HEK293 (cell line): ENCODE results near the gene IFFO2.

Experiments used
- CTCF ChIA-PET: fragments of 350-600 bp; formaldehyde crosslinking; extraction: SDS; loops from one replicate; lab custom pipeline; 2021; ENCODE audit warnings: antibody characterized with exemption; lab: Yijun Ruan, JAX
- POLR2A ChIA-PET: fragments of 300-600 bp; formaldehyde crosslinking; extraction: SDS; loops from one replicate; lab custom pipeline; 2020; ENCODE audit warnings: antibody characterized with exemption, inconsistent platforms; lab: Yijun Ruan, JAX
- H3K27ac ChIP-seq: fragments of 200-500 bp; sonication (Bioruptor generic); 2 replicates; pipeline ENCODE4 v1.5.1; 2014; ENCODE audit warnings: low read depth, low read length, control low read depth, inconsistent platforms; ENCODE audit errors: extremely low read depth
- H3K36me3 ChIP-seq, 2 experiments: fragments of 200-500 bp in 1 of 2; sonication (Bioruptor generic) in 1 of 2; 1 replicate in 1 of 2; 2 replicates in 1 of 2; pipeline ENCODE4 v1.5.1; 2014 to 2017; ENCODE audit warnings: inconsistent platforms in 2 of 2, low read length in 2 of 2; ENCODE audit not compliant: control insufficient read depth in 2 of 2, insufficient read depth in 1 of 2
- H3K4me1 ChIP-seq: fragments of 200-500 bp; sonication (Bioruptor generic); 2 replicates; pipeline ENCODE4 v1.5.1; 2014; ENCODE audit warnings: mild to moderate bottlenecking, low read length, inconsistent platforms; ENCODE audit not compliant: control insufficient read depth, insufficient read depth
- H3K4me3 ChIP-seq: 2 replicates; pipeline ENCODE4 v1.5.1; 2011; ENCODE audit warnings: low read depth, mild to moderate bottlenecking, control low read depth, low read length, moderate library complexity
- H3K9me3 ChIP-seq: fragments of 200-500 bp; sonication (Bioruptor generic); 2 replicates; pipeline ENCODE4 v1.5.1; 2014; ENCODE audit warnings: low read depth, low read length, inconsistent platforms; ENCODE audit not compliant: control insufficient read depth, insufficient read depth
- BCL11A ChIP-seq: fragments of 450-650 bp; formaldehyde crosslinking; IDR thresholded peaks from 2 replicates; pipeline ENCODE4 v1.5.1; 2016; ENCODE audit warnings: low read depth, missing biosample characterization, missing genetic modification characterization
- BCL6B ChIP-seq: fragments of 450-650 bp; formaldehyde crosslinking; IDR thresholded peaks from 2 replicates; pipeline ENCODE4 v1.5.1; 2017; ENCODE audit warnings: missing biosample characterization, missing genetic modification characterization
- EGR2 ChIP-seq: fragments of 450-650 bp; formaldehyde crosslinking; IDR thresholded peaks from 2 replicates; pipeline ENCODE4 v1.5.1; 2016; ENCODE audit warnings: low read depth, missing biosample characterization, missing genetic modification characterization
- FEZF1 ChIP-seq: fragments of 450-650 bp; formaldehyde crosslinking; IDR thresholded peaks from 2 replicates; pipeline ENCODE4 v1.5.1; 2016; ENCODE audit warnings: missing biosample characterization, missing genetic modification characterization
- GLI4 ChIP-seq: fragments of 450-650 bp; formaldehyde crosslinking; IDR thresholded peaks from 2 replicates; pipeline ENCODE4 v1.5.1; 2016; ENCODE audit warnings: missing biosample characterization, missing genetic modification characterization
- KLF1 ChIP-seq: fragments of 450-650 bp; formaldehyde crosslinking; IDR thresholded peaks from 2 replicates; pipeline ENCODE4 v1.5.1; 2016; ENCODE audit warnings: missing biosample characterization, missing genetic modification characterization
- KLF8 ChIP-seq: fragments of 450-650 bp; formaldehyde crosslinking; IDR thresholded peaks from 2 replicates; pipeline ENCODE4 v1.5.1; 2016; ENCODE audit warnings: missing biosample characterization, missing genetic modification characterization
- OSR2 ChIP-seq: fragments of 450-650 bp; formaldehyde crosslinking; IDR thresholded peaks from 2 replicates; pipeline ENCODE4 v1.5.1; 2016; ENCODE audit warnings: missing biosample characterization, missing genetic modification characterization
- ZBTB6 ChIP-seq: fragments of 450-650 bp; formaldehyde crosslinking; IDR thresholded peaks from 2 replicates; pipeline ENCODE4 v1.5.1; 2017; ENCODE audit warnings: missing biosample characterization, missing genetic modification characterization
- ZFHX2 ChIP-seq: fragments of 450-650 bp; formaldehyde crosslinking; conservative IDR thresholded peaks from 2 replicates; pipeline ENCODE4 v1.5.1; 2016; ENCODE audit warnings: missing biosample characterization, missing genetic modification characterization
- ZFP41 ChIP-seq: fragments of 450-650 bp; formaldehyde crosslinking; IDR thresholded peaks from 2 replicates; pipeline ENCODE4 v1.5.1; 2016; ENCODE audit warnings: missing biosample characterization, missing genetic modification characterization, borderline replicate concordance
- ZNF148 ChIP-seq: fragments of 450-650 bp; formaldehyde crosslinking; IDR thresholded peaks from 2 replicates; pipeline ENCODE4 v1.5.0; 2017; ENCODE audit warnings: missing biosample characterization, missing genetic modification characterization, borderline replicate concordance
- ZNF184 ChIP-seq: fragments of 450-650 bp; IDR thresholded peaks from 2 replicates; pipeline ENCODE4 v1.5.1; 2018; ENCODE audit warnings: missing biosample characterization, mild to moderate bottlenecking, missing genetic modification characterization
- ZNF19 ChIP-seq: fragments of 450-650 bp; formaldehyde crosslinking; IDR thresholded peaks from 2 replicates; pipeline ENCODE4; 2016; ENCODE audit warnings: missing biosample characterization, missing genetic modification characterization, low read depth
- ZNF2 ChIP-seq: fragments of 450-650 bp; formaldehyde crosslinking; IDR thresholded peaks from 2 replicates; pipeline ENCODE4 v1.5.1; 2016; ENCODE audit warnings: missing biosample characterization, missing genetic modification characterization
- ZNF24 ChIP-seq: fragments of 450-650 bp; formaldehyde crosslinking; IDR thresholded peaks from 2 replicates; pipeline ENCODE4 v1.5.1; 2016; ENCODE audit warnings: missing biosample characterization, missing genetic modification characterization
- ZNF292 ChIP-seq: fragments of 450-650 bp; formaldehyde crosslinking; IDR thresholded peaks from 2 replicates; pipeline ENCODE4 v1.5.1; 2016; ENCODE audit warnings: low read depth, missing biosample characterization, missing genetic modification characterization, borderline replicate concordance
- ZNF473 ChIP-seq: fragments of 450-650 bp; formaldehyde crosslinking; IDR thresholded peaks from 2 replicates; pipeline ENCODE4 v1.5.1; 2017; ENCODE audit warnings: missing biosample characterization, missing genetic modification characterization
- ZNF585B ChIP-seq: fragments of 450-650 bp; formaldehyde crosslinking; IDR thresholded peaks from 2 replicates; pipeline ENCODE4 v1.5.1; 2016; ENCODE audit warnings: missing biosample characterization, missing genetic modification characterization
- ZNF629 ChIP-seq: fragments of 450-650 bp; formaldehyde crosslinking; IDR thresholded peaks from 2 replicates; pipeline ENCODE4 v1.5.1; 2017; ENCODE audit warnings: missing biosample characterization, missing genetic modification characterization
- ZNF654 ChIP-seq: fragments of 450-650 bp; formaldehyde crosslinking; IDR thresholded peaks from 2 replicates; pipeline ENCODE4 v1.5.1; 2016; ENCODE audit warnings: low read depth, missing biosample characterization, missing genetic modification characterization
- ZNF677 ChIP-seq: fragments of 450-650 bp; IDR thresholded peaks from 2 replicates; pipeline ENCODE4 v1.5.0; 2018; ENCODE audit warnings: missing biosample characterization, mild to moderate bottlenecking, missing genetic modification characterization, moderate library complexity
- ZNF692 ChIP-seq: fragments of 450-650 bp; formaldehyde crosslinking; IDR thresholded peaks from 2 replicates; pipeline ENCODE4 v1.5.1; 2016; ENCODE audit warnings: missing biosample characterization, missing genetic modification characterization
- ZNF76 ChIP-seq: fragments of 450-650 bp; formaldehyde crosslinking; IDR thresholded peaks from 2 replicates; pipeline ENCODE4; 2016; ENCODE audit warnings: low read depth, missing biosample characterization, missing genetic modification characterization, borderline replicate concordance
- ZSCAN5A ChIP-seq: fragments of 450-650 bp; formaldehyde crosslinking; IDR thresholded peaks from 2 replicates; pipeline ENCODE4 v1.5.1; 2016; ENCODE audit warnings: missing biosample characterization, missing genetic modification characterization

Gene IFFO2

GRCh38 chr1:18866314-18866713, 90.2 kb downstream of the IFFO2 start:
- CTCF ChIA-PET: interaction anchor here (1.3 to 1.4 kb wide), 2 partner anchors 9 to 269 kb away, joined by 6 to 8 read pairs; no protein-coding TSS in a partner anchor
- TF ChIP-seq KLF1 (tag by site-specific recombination) (no peak), EGR2 (tag by site-specific recombination) (no peak), ZNF76 (tag by site-specific recombination) (no peak), ZBTB6 (tag by site-specific recombination) (no peak), ZNF629 (tag by site-specific recombination) (no peak), ZFP41 (tag by site-specific recombination) (no peak), FEZF1 (tag by site-specific recombination) (no peak)
- Histone ChIP-seq H3K36me3 (no peaks in the 10 kb centered on the region), H3K27ac (no peak overlapping the region), H3K4me1 (no peaks in the 10 kb centered on the region), H3K4me3 (no peak overlapping the region), H3K9me3 (no peaks in the 10 kb centered on the region)
- POLR2A ChIA-PET: interaction anchor here (0.7 kb wide), 1 partner anchor 15 kb away, joined by 4 read pairs; no protein-coding TSS in a partner anchor

DNA sequence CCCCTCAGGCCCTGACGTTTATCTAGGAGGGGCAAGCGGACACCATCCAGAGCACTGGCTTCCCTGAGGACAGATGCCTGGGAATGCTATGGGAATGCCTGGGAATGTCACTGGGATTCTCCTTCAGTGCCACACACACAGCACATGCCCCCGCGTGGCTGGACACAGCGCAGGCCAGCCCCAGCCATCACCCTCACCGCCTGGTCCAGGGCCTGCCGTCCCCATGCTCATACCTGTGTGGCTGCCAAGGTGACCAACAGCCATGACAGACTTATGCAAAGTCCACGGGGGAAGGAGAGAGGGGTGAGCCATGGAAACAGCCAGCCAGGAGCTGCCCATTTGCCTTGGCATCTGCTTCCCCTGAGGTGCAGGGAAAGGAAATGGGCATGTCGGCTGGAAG, 91.3 kb downstream of the IFFO2 start:
- no peak overlapping the region for H3K27ac ChIP-seq
- no peaks in the 10 kb centered on the region for H3K4me1 ChIP-seq
- H3K36me3 ChIP-seq: no peaks in the 10 kb centered on the region
- ChIA-PET CTCF (interaction anchor here (1.3 kb wide), 1 partner anchor 268 kb away, joined by 8 read pairs; no protein-coding TSS in a partner anchor), POLR2A (no interaction called here)
- no peak overlapping the region for H3K4me3 ChIP-seq
- H3K9me3 ChIP-seq: no peaks in the 10 kb centered on the region
- TF ChIP-seq ZSCAN5A (tag by site-specific recombination) (no peak), ZNF473 (tag by site-specific recombination) (no peak), ZNF24 (tag by site-specific recombination) (no peak), OSR2 (tag by site-specific recombination) (no peak), ZFHX2 (tag by site-specific recombination) (no peak), KLF1 (tag by site-specific recombination) (no peak), ZNF292 (tag by site-specific recombination) (no peak), ZNF585B (tag by site-specific recombination) (no peak), ZNF654 (tag by site-specific recombination) (no peak)
- TF ChIP-seq, all 188 proteins: peak for 0

- Histone ChIP-seq H3K36me3 (no peaks in the 10 kb centered on the region), H3K9me3 (no peaks in the 10 kb centered on the region), H3K4me3 (no peak overlapping the region), H3K4me1 (no peaks in the 10 kb centered on the region), H3K27ac (no peak overlapping the region)
- CTCF ChIA-PET: interaction anchor here (1.8 to 1.9 kb wide), 2 partner anchors 12 to 264 kb away, joined by 4 to 7 read pairs; no protein-coding TSS in a partner anchor
- POLR2A ChIA-PET: no interaction called here
- TF ChIP-seq ZNF677 (no peak), ZNF148 (tag by site-specific recombination) (no peak), ZNF2 (tag by site-specific recombination) (no peak), ZNF692 (no peak), ZNF19 (tag by site-specific recombination) (no peak), GLI4 (tag by site-specific recombination) (no peak), ZNF184 (tag by site-specific recombination) (no peak), KLF8 (tag by site-specific recombination) (no peak), BCL11A (tag by site-specific recombination) (no peak), BCL6B (tag by site-specific recombination) (no peak)
Measured at GRCh38 chr1:18861590-18861989, 94.9 kb downstream of the IFFO2 start.
